Measurements from ENCODE around the gene LMBR1L.

GRCh38 chr12:49130151-49131050 is 19.8 kb upstream of the LMBR1L start:
- TF ChIP-seq POLR2A (IDR thresholded peaks at IDR 0.05; ENCODE audit: low read length) (no peak), GATA1 (IDR thresholded peaks at IDR 0.05; ENCODE audit: low read depth, low read length) (no peak)

All from erythroblast (primary cell).